ENCODE results near the gene PIGS.
"Not testable (repeated sequence)": the region's sequence is repeated elsewhere in the genome, so short reads cannot be mapped to it uniquely, and the experiment has no call there.

The PIGS gene

DNA sequence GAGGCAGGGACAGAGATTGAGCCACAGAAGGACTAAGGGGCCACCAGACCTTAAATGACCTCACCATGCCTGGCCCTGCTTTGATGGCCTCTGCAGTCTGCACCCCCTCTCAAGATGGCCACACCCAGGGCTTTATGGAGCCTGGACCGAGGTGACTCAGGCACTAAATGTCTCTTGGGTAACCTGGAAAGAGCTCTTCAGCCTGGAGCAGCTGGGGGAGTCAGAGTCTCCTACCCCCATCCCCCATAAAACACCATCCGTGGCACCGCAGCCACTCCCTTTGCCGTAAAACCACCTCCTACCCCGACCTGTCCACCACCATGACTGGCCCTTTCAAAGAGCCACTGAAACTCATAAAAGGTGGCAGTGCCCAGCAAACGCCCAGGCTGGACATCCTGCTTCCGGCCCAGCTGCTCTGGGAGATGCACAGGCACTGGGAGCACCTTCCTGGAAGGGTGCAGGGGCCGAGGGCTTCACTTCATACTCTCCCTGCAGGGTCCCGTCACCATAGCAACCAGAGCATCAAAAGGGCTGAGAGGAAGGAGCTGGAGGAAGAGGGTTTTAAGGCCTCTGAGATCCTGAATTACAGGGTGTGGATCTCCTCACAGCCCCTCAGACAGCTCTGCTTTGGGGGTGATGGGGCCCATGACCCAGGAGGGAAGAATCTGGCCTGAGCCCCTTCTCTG is 42.9 kb downstream of the PIGS start:
- DNase-seq = no peak

GRCh38 chr17:28527859-28528258 is 43.5 kb downstream of the PIGS start:
- DNase-seq = no peak

GRCh38 chr17:28527181-28527681 is 44.1 kb downstream of the PIGS start:
- DNase-seq = no peak

- DNase-seq = no peak
Observed at GRCh38 chr17:28526381-28526780, 44.9 kb downstream of the PIGS start.

GRCh38 chr17:28524476-28525424 is 46.6 kb downstream of the PIGS start:
- DNase-seq = no peak

GRCh38 chr17:28523876-28524275 is 47.4 kb downstream of the PIGS start:
- DNase-seq = no peak

DNA sequence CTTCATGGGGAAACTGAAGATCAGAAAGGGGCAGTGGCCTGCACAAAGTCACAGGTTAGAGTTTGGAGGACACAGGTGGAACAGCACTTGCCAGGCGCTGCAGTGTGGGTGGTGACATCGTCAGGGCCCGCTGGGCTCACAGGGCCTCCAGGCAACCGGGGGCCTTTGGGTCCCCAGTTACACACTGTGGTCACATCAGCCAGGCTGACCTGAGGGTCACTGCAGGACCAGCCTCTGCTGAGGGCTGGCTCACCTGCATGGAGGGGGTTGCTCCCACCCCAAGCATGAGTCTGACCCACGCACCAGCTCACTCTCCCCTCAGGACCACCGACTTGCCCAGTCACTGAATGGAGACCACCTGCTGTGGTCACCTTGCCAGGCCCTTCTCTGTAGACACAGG is 48.1 kb downstream of the PIGS start:
- DNase-seq = no peak

- DNase-seq = not testable (repeated sequence)
Observed at GRCh38 chr17:28522281-28522680, 49.0 kb downstream of the PIGS start.

GRCh38 chr17:28521311-28522085 is 49.8 kb downstream of the PIGS start:
- DNase-seq = no peak

GRCh38 chr17:28520687-28521086 is 50.6 kb downstream of the PIGS start:
- DNase-seq = no peak

- DNase-seq = no peak
Observed at GRCh38 chr17:28519236-28519635, 52.1 kb downstream of the PIGS start.

DNA sequence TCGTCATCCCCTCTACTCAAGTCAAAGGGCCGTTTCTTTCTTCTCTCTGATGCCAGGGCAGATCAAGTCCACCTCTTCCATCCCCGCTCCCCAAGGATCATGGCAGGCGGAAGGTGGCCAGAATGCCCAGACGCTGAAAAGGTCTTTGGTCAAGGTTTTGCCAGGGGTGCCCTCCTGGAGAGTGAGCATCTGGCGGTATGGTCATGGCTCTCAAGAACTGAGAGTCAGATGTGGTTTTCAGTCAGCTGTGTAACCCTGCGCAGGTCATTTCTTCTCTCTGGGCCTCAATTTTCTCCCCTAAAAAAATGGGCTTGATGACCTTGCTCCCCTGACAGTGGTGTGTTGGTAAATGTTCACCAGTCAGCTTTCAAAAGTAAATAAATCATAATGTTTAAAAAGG is 52.7 kb downstream of the PIGS start:
- no peak for DNase-seq

DNA sequence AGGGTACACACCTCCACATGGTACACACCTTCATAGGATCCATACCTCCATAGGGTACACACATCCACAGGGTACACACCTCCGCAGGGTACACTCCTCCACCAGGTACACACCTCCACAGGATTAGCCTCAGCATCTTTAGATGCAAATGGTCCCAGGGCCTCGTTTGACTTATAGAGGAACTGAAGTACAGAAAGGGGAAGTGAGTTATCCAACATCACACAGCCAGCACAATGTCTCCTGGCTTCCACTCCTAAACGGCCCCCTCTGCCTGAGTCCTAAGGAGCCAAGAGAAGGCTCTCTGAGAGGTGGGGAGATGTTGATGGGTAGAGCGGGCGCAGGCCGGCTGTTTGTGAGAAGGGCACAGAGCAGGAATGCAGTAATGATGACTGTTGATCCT is 53.2 kb downstream of the PIGS start:
- no peak for DNase-seq

DNA sequence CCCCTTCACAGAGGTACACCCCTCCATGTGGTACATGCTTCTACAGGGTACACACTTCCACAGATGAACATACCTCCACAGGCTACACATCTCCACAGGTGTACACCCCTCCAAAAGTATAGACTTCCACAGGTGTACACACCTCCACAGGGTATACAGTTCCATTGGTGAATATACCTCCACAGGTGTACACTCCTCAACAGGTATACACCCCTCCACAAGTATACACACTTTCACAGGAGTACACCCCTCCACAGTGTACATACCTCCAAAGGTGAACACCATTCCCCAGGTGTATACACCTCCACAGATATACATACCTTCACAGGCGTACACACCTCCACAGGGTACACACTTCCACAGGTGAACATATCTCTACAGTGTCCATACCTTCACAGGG is 55.8 kb downstream of the PIGS start:
- no peak for DNase-seq

DNA sequence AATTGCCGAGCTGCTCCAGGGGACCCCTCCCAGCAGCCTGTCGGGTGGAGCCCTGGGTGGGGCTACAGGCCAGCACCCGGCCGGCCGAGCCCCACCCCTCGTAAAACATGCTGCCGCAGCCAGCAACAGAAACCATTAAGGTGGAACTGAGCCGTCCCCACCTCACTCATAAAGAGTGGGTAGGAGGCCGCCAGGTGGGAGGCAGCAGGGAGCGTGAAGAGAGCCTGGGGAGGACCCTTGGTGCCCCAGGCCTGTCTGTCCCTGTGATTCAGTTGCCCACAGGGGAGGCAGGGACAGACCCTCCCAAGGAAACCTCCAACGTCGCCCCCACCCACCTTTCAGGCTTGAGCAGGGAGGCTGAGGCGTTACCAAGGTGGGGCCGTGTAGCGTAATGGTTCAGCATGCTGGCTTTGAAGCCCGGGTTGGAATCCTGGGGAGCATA is 56.7 kb downstream of the PIGS start:
- no peak for DNase-seq

DNA sequence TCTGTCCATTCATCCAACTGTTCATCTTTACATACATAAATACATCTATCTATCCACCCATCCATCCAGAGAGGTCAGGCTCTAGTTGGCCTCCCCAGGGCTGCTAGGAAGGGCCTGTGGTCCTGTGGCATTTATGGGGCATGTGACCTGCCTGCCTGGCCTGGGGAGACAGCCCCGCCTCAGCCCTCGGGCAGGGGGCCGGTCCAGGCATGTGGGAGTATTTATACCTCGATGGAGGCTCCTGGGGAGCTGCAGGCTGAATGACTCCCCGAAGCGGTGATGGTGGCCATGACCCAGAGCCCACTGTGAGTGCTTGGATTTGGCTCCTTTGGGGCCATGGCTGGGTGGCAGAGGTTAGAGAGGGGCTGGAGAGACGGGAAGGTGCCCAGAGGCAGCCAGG is 57.8 kb downstream of the PIGS start:
- no peak for DNase-seq

DNA sequence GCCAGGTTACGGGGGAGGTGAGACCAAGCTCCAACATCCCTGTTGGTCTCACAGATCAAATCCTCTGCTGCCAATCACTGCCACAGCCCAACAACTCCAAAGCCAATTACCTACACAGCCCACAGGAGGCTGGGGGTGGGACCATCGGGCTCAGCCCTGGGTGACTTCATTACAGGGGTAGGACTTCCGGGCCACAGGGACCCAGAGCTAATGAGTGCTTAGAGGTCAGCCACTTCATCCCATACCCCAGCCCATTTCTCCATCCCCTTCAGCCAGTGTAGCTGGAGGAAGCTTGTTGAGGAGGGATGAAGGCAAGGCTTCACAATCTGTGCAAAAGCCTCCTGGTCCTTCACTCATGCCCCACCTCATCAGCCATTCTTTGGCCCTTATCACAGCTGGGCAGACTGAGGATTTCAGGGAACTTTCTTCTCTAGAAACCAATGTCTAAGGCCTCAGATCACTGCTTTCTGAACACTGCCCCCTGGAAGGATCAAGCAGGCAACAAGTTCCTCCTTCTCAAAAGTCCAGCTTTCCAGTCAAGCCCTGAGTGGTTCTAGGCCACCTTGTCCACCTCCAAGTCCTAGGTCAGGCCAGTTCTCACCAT is 59.4 kb downstream of the PIGS start:
- DNase-seq = no peak

GRCh38 chr17:28509789-28510188 is 61.5 kb downstream of the PIGS start:
- no peak for DNase-seq

DNA sequence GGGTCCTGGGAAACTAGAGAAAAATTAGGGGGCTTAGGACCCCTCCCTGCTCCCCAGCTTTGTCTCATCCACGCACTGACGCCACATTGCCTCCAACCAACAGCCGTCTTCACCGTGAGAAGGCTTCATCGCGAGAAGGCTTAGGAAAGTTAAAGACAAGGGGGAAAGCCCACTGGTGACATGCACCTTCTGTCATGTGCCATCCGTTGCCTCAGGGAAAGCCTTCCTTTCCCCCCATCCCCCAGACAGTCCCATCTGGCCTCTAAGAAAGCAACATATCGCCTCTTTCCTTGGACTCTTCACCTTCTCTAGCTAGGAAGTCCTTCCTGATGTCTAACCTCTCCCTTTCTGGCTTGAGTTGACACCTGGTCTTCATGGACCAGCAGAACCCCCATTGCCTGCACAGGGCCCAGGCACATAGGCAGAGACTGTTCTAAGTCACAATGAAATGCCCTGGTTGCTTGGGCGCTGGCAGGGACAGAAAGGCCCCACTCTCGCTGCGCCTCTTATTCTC is 63.1 kb downstream of the PIGS start:
- no peak for DNase-seq

GRCh38 chr17:28507567-28508203 is 63.6 kb downstream of the PIGS start:
- DNase-seq = no peak

DNA sequence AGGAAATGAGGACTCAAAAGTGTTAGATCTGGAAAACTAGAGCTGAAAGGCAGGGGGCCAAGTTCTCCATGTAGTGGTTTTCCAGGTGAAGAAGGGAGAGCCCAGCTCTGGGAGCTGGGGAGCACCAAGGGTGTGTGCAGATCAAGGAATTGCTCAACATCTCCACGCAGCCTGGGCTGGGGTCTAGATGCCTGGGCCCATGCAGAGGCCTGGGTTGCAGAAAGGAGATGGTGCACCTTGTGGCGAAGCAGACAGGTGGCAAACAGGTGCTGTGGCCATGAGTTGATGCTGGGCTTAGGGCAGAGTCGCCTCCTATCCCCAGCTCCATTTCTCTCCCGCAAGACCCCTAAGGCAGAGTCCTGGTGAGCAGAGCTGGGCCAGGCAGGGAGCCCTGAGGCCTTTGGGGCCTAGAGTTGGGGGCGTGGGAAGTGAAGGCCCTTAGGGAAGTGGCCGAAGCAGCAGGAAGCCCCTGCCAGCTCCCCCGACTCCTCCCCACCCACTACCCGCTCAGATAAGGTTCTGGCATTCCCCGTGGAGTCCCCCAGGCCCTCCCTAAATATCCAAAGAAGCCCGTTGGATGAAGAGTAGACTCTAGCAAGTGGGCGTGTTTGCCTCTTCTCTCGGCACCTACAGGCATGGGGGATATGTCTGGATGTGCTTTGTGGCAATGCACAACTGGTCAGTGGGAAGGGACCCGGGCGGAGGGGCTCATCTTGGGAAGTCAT is 64.4 kb downstream of the PIGS start:
- no peak for DNase-seq
